Measurements from ENCODE around the gene CLMP.

The CLMP gene

DNA sequence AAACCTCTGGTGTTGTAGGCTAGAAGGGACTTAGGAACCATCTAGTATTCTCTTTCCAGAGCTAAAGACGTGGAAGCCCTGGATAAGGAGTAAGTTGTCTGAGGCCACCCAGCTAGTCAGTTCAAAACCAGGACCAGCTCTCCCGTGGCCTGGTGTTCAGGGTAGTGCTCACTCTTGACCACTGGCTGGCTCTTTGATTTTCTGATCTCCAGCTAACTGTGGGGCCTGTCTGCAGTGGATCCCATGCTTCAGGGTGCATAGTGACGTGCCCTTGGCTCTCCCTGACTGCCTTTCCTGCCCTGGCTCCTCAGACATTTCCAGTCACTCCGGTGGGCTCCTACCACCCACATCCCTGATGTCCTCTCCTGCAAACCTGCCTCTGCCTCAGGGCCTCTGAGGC is 1.3 kb downstream of the CLMP start:
- DNase-seq (ENCODE audit: extremely low read depth, insufficient read length), result no peak
- H3K36me3 ChIP-seq (ENCODE audit: control insufficient read depth, insufficient read depth, low read length), result no peaks in the 10 kb centered on the region
- TF ChIP-seq, protein P1, sequence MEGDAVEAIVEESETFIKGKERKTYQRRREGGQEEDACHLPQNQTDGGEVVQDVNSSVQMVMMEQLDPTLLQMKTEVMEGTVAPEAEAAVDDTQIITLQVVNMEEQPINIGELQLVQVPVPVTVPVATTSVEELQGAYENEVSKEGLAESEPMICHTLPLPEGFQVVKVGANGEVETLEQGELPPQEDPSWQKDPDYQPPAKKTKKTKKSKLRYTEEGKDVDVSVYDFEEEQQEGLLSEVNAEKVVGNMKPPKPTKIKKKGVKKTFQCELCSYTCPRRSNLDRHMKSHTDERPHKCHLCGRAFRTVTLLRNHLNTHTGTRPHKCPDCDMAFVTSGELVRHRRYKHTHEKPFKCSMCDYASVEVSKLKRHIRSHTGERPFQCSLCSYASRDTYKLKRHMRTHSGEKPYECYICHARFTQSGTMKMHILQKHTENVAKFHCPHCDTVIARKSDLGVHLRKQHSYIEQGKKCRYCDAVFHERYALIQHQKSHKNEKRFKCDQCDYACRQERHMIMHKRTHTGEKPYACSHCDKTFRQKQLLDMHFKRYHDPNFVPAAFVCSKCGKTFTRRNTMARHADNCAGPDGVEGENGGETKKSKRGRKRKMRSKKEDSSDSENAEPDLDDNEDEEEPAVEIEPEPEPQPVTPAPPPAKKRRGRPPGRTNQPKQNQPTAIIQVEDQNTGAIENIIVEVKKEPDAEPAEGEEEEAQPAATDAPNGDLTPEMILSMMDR (IDR thresholded peaks at IDR 0.05; ENCODE audit: insufficient read depth, low read length, poor library complexity, severe bottlenecking), result no peak
- peaks cover 9% of the 10 kb centered on the region for H3K27me3 ChIP-seq (replicated peaks; ENCODE audit: control insufficient read depth, insufficient read depth, low read length)
- H3K4me3 ChIP-seq (replicated peaks; ENCODE audit: low read depth, low read length), result no peak overlapping the region

GRCh38 chr11:123191939-123192338 is 3.1 kb downstream of the CLMP start:
- Histone ChIP-seq H3K36me3 (ENCODE audit: control insufficient read depth, insufficient read depth, low read length) (no peaks in the 10 kb centered on the region), H3K4me3 (replicated peaks; ENCODE audit: low read depth, low read length) (no peak overlapping the region), H3K27me3 (replicated peaks; ENCODE audit: control insufficient read depth, insufficient read depth, low read length) (peaks cover 9% of the 10 kb centered on the region)
- no peak for DNase-seq (ENCODE audit: extremely low read depth, insufficient read length)
- TF ChIP-seq, protein P1 (IDR thresholded peaks at IDR 0.05; ENCODE audit: insufficient read depth, low read length, poor library complexity, severe bottlenecking), result no peak

- Histone ChIP-seq H3K4me3 (replicated peaks; ENCODE audit: low read depth, low read length) (no peak overlapping the region), H3K36me3 (ENCODE audit: control insufficient read depth, insufficient read depth, low read length) (no peaks in the 10 kb centered on the region), H3K27me3 (replicated peaks; ENCODE audit: control insufficient read depth, insufficient read depth, low read length) (peaks cover 5% of the 10 kb centered on the region)
- TF ChIP-seq, protein P1 (IDR thresholded peaks at IDR 0.05; ENCODE audit: insufficient read depth, low read length, poor library complexity, severe bottlenecking), result no peak
- no peak for DNase-seq (ENCODE audit: extremely low read depth, insufficient read length)
Observed at GRCh38 chr11:123190518-123190917, 4.5 kb downstream of the CLMP start.

DNA sequence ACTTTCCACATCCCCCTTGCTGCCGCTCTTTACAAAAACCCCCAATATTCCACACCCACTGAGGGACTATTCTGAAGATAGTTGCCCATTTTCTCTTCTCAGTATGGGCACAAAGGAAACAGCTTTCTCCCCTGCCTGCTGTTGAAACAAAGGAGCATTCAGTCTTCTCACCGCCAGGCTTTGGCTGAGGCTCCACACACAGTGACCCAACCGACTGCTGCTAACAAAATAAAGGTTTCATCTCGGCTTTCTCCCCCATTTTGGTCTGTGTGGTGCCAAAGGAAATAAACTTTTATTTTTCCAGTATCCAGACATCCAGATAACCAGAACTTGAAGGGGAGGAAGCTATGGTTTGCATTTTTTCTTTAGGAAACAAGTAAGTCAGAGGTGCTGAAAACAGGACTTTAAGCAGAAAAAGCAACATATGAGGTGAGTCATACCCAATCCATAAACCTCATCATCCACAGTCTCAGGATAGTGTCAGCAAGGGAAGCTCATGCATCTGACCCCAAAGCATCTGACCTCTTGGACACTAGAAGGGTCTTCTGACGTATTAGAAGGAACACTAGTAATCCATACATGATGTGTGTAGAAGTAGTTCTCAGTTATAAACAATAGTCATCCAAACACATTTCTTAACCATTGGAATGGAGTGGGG is 6.4 kb downstream of the CLMP start:
- H3K27me3 ChIP-seq (replicated peaks; ENCODE audit: control insufficient read depth, insufficient read depth, low read length), result peaks cover 3% of the 10 kb centered on the region
- H3K4me3 ChIP-seq (replicated peaks; ENCODE audit: low read depth, low read length), result no peak overlapping the region
- TF ChIP-seq, protein P1 (IDR thresholded peaks at IDR 0.05; ENCODE audit: insufficient read depth, low read length, poor library complexity, severe bottlenecking), result no peak
- DNase-seq (ENCODE audit: extremely low read depth, insufficient read length), result no peak
- H3K36me3 ChIP-seq (ENCODE audit: control insufficient read depth, insufficient read depth, low read length), result no peaks in the 10 kb centered on the region

- no peak for DNase-seq (ENCODE audit: extremely low read depth, insufficient read length)
- Histone ChIP-seq H3K36me3 (ENCODE audit: control insufficient read depth, insufficient read depth, low read length) (no peaks in the 10 kb centered on the region), H3K27me3 (replicated peaks; ENCODE audit: control insufficient read depth, insufficient read depth, low read length) (peaks cover under 1% of the 10 kb centered on the region), H3K4me3 (replicated peaks; ENCODE audit: low read depth, low read length) (no peak overlapping the region)
- TF ChIP-seq, protein P1 (IDR thresholded peaks at IDR 0.05; ENCODE audit: insufficient read depth, low read length, poor library complexity, severe bottlenecking), result no peak
Observed at GRCh38 chr11:123187665-123188507, 7.2 kb downstream of the CLMP start.

All from GM06990 (cell line).